Measurements from ENCODE around the gene GPR161.
A peak's percentile ranks its signal among the peaks of the same experiment; 100 is the strongest.

- TF ChIP-seq CTCF (conservative IDR thresholded peaks at IDR 0.05; ENCODE audit: low read length) (peak; percentile 93), EZH2phosphoT487 (IDR thresholded peaks at IDR 0.05; ENCODE audit: borderline replicate concordance) (no peak)
Measured at GRCh38 chr1:168084396-168085231, 52.1 kb downstream of the GPR161 start.
